ENCODE data around the gene ESPL1.

DNA sequence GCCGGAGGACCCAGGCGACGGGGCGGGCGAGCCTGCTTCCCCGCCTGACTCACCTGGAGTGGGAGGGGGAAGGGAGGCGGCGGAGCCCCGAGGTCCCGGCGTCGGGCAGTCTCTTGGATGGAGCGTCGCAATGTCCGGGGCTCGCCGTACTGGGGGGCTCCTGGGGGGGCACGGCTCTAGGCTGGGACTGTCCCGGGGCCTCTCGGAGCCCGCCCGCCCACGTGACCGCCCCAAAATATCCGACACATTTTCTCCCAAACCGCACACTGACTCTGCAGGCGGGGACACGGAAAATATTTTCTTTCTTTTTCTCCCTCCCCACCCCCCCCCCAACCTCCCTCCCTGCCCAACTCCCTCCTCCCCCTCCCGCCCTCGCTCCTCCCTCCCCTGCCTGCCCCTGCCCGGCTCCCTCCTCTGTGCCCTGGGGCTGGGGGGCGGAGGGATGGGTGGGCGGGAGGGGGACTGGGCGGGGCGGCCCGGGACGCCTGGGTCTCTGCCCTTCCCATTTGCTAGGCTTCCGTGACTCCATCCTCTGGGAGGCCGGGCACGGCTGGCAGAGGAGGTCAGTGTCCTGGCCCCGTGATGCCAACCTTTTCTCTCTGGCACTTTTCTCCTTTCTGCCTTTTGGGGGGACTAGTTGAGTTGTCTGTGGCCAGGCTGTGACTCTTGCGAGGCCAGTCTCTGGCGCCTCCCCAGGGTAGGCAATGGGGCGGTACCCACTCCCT is 36.0 kb upstream of the ESPL1 start, which contains the start of gene RARG:
- TF ChIP-seq, protein P1, sequence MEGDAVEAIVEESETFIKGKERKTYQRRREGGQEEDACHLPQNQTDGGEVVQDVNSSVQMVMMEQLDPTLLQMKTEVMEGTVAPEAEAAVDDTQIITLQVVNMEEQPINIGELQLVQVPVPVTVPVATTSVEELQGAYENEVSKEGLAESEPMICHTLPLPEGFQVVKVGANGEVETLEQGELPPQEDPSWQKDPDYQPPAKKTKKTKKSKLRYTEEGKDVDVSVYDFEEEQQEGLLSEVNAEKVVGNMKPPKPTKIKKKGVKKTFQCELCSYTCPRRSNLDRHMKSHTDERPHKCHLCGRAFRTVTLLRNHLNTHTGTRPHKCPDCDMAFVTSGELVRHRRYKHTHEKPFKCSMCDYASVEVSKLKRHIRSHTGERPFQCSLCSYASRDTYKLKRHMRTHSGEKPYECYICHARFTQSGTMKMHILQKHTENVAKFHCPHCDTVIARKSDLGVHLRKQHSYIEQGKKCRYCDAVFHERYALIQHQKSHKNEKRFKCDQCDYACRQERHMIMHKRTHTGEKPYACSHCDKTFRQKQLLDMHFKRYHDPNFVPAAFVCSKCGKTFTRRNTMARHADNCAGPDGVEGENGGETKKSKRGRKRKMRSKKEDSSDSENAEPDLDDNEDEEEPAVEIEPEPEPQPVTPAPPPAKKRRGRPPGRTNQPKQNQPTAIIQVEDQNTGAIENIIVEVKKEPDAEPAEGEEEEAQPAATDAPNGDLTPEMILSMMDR (IDR thresholded peaks at IDR 0.05): no peak
- peak; percentile 34 to 81 (median 64) for TF ChIP-seq POLR2AphosphoS5 (IDR thresholded peaks at IDR 0.05)
- no peak for TF ChIP-seq POLR2A (IDR thresholded peaks at IDR 0.05)
- no peak for TF ChIP-seq EP300 (IDR thresholded peaks at IDR 0.05)

Measured in sigmoid colon (tissue), 4 donors.